Measurements from ENCODE around the gene PRKN.

The PRKN gene

DNA sequence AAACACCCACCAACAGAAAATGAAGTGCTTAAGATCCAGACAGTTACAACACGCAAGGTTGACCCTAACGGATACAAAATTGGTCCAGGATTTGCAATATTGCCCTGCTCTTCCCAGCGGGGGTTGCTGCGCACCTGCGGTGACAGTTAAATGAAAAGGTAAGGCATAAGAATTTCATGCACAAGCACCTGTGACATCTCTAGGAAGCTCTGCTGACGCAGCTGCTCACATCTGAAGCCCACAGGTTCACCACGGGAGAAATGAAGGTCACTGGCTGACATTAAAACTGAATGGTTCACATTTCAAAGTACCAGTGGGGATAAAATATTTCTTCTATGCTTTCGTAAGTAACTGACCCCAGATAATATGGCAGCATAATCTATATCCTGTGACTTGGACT, 764.4 kb downstream of the PRKN start:
- H3K36me3 ChIP-seq (ENCODE audit: control insufficient read depth in 1 of 2, insufficient read depth in 2 of 2, low read depth in 1 of 2, low read length in 2 of 2), result no peaks in the 10 kb centered on the region
- H3K4me1 ChIP-seq (ENCODE audit: control insufficient read depth, insufficient read depth, low read depth, low read length), result no peaks in the 10 kb centered on the region
- H2BK12ac ChIP-seq (ENCODE audit: low read length in 2 of 2), result no peak overlapping the region
- H3K79me1 ChIP-seq (replicated peaks; ENCODE audit: low read length, poor library complexity, severe bottlenecking), result no peaks in the 10 kb centered on the region
- no peak overlapping the region for H2AFZ ChIP-seq (ENCODE audit: low read depth, low read length)
- no peak overlapping the region for H3K18ac ChIP-seq (ENCODE audit: low read depth in 1 of 2, low read length in 2 of 2)
- H3K14ac ChIP-seq (ENCODE audit: low read length in 2 of 2), result no peak overlapping the region
- H2BK120ac ChIP-seq (ENCODE audit: low read depth, low read length), result no peak overlapping the region
- H3K9me3 ChIP-seq (ENCODE audit: control insufficient read depth, low read length), result no peaks in the 10 kb centered on the region
- H3K4ac ChIP-seq (ENCODE audit: low read depth in 1 of 2, low read length in 2 of 2), result no peak overlapping the region
- no peak overlapping the region for H3K27ac ChIP-seq (ENCODE audit: low read length, poor library complexity, severe bottlenecking)
- no peak for DNase-seq
- H3K4me3 ChIP-seq (ENCODE audit: insufficient read depth in 1 of 2, low read depth in 1 of 2, low read length in 2 of 2), result no peak overlapping the region
- H4K8ac ChIP-seq (ENCODE audit: low read length), result no peak overlapping the region
- no peak overlapping the region for H2BK15ac ChIP-seq (ENCODE audit: low read depth, poor library complexity, severe bottlenecking)
- no peak overlapping the region for H2AK5ac ChIP-seq (ENCODE audit: low read length, severe bottlenecking)
- H4K91ac ChIP-seq (ENCODE audit: low read length), result no peak overlapping the region
- no peak overlapping the region for H3K23ac ChIP-seq (ENCODE audit: low read length in 2 of 2)
- H3K4me2 ChIP-seq (ENCODE audit: low read length, poor library complexity, severe bottlenecking), result no peak overlapping the region
- H2BK5ac ChIP-seq (ENCODE audit: low read depth, low read length, poor library complexity, severe bottlenecking), result no peak overlapping the region
- no peaks in the 10 kb centered on the region for H3K27me3 ChIP-seq (ENCODE audit: control insufficient read depth in 1 of 2, insufficient read depth in 1 of 2, low read length in 2 of 2)
- 89% methylated on average over 8 of the region's 8 CpGs for WGBS
- H3K9ac ChIP-seq (ENCODE audit: low read length), result no peak overlapping the region

DNA sequence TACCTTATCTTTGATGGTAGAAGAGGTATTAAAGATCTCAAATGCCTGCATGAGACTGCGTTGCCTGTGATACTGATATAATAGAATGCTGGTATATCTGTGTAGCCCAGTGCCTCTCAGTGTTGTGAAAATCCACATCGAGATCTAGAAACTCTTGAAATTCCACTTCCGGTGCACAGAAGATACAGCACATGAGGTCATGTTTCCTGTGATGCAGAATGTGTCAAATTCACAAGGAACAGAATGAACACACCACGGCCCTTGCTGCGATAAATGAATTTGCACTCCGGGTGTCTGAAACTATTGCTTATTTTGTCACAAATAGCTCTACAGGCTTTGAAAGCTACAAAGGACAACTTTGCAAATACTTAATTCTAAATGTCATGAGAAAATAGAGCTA, 765.8 kb downstream of the PRKN start:
- no peak overlapping the region for H3K4me2 ChIP-seq (ENCODE audit: low read length, poor library complexity, severe bottlenecking)
- no peaks in the 10 kb centered on the region for H3K79me1 ChIP-seq (replicated peaks; ENCODE audit: low read length, poor library complexity, severe bottlenecking)
- H4K91ac ChIP-seq (ENCODE audit: low read length), result no peak overlapping the region
- no peak overlapping the region for H2BK120ac ChIP-seq (ENCODE audit: low read depth, low read length)
- no peaks in the 10 kb centered on the region for H3K9me3 ChIP-seq (ENCODE audit: control insufficient read depth, low read length)
- H3K14ac ChIP-seq (ENCODE audit: low read length in 2 of 2), result no peak overlapping the region
- H3K4me1 ChIP-seq (ENCODE audit: control insufficient read depth, insufficient read depth, low read depth, low read length), result no peaks in the 10 kb centered on the region
- H2BK5ac ChIP-seq (ENCODE audit: low read depth, low read length, poor library complexity, severe bottlenecking), result no peak overlapping the region
- no peak overlapping the region for H3K4me3 ChIP-seq (ENCODE audit: insufficient read depth in 1 of 2, low read depth in 1 of 2, low read length in 2 of 2)
- H2AFZ ChIP-seq (ENCODE audit: low read depth, low read length), result no peak overlapping the region
- no peaks in the 10 kb centered on the region for H3K27me3 ChIP-seq (ENCODE audit: control insufficient read depth in 1 of 2, insufficient read depth in 1 of 2, low read length in 2 of 2)
- WGBS, result 85% methylated on average over 6 of the region's 6 CpGs
- no peak overlapping the region for H3K23ac ChIP-seq (ENCODE audit: low read length in 2 of 2)
- no peak overlapping the region for H3K18ac ChIP-seq (ENCODE audit: low read depth in 1 of 2, low read length in 2 of 2)
- H2AK5ac ChIP-seq (ENCODE audit: low read length, severe bottlenecking), result no peak overlapping the region
- H3K36me3 ChIP-seq (ENCODE audit: control insufficient read depth in 1 of 2, insufficient read depth in 2 of 2, low read depth in 1 of 2, low read length in 2 of 2), result no peaks in the 10 kb centered on the region
- no peak overlapping the region for H2BK15ac ChIP-seq (ENCODE audit: low read depth, poor library complexity, severe bottlenecking)
- H2BK12ac ChIP-seq (ENCODE audit: low read length in 2 of 2), result no peak overlapping the region
- no peak overlapping the region for H3K27ac ChIP-seq (ENCODE audit: low read length, poor library complexity, severe bottlenecking)
- no peak for DNase-seq
- no peak overlapping the region for H4K8ac ChIP-seq (ENCODE audit: low read length)
- H3K4ac ChIP-seq (ENCODE audit: low read depth in 1 of 2, low read length in 2 of 2), result no peak overlapping the region
- H3K9ac ChIP-seq (ENCODE audit: low read length), result no peak overlapping the region

DNA sequence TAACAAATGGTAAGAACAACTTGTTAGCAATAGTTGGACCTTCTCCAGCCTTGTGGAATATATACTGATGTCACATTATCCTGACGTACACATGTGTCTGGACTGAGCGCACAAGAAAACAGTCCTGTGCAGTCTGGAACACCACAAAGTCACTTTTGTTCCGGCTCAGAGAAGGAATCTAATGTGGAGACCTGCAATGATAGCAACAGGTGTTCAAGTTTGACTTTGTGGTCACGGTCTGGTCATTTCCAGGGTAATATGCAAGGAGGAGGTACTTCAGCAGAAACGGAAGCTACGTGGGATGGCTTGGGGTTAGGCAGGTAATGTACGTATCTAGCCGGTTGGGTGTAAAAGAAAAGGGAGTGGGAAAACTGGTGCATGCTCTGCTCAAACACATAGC, 766.5 kb downstream of the PRKN start:
- Histone ChIP-seq H3K4me3 (ENCODE audit: insufficient read depth in 1 of 2, low read depth in 1 of 2, low read length in 2 of 2) (no peak overlapping the region), H3K14ac (ENCODE audit: low read length in 2 of 2) (no peak overlapping the region), H3K9me3 (ENCODE audit: control insufficient read depth, low read length) (no peaks in the 10 kb centered on the region), H3K4ac (ENCODE audit: low read depth in 1 of 2, low read length in 2 of 2) (no peak overlapping the region), H2AK5ac (ENCODE audit: low read length, severe bottlenecking) (no peak overlapping the region), H2BK15ac (ENCODE audit: low read depth, poor library complexity, severe bottlenecking) (no peak overlapping the region), H3K27ac (ENCODE audit: low read length, poor library complexity, severe bottlenecking) (no peak overlapping the region), H2BK12ac (ENCODE audit: low read length in 2 of 2) (no peak overlapping the region), H3K23ac (ENCODE audit: low read length in 2 of 2) (no peak overlapping the region), H3K18ac (ENCODE audit: low read depth in 1 of 2, low read length in 2 of 2) (no peak overlapping the region), H3K27me3 (ENCODE audit: control insufficient read depth in 1 of 2, insufficient read depth in 1 of 2, low read length in 2 of 2) (no peaks in the 10 kb centered on the region), H3K9ac (ENCODE audit: low read length) (no peak overlapping the region), H2BK5ac (ENCODE audit: low read depth, low read length, poor library complexity, severe bottlenecking) (no peak overlapping the region), H2AFZ (ENCODE audit: low read depth, low read length) (no peak overlapping the region), H3K79me1 (replicated peaks; ENCODE audit: low read length, poor library complexity, severe bottlenecking) (no peaks in the 10 kb centered on the region), H2BK120ac (ENCODE audit: low read depth, low read length) (no peak overlapping the region), H3K36me3 (ENCODE audit: control insufficient read depth in 1 of 2, insufficient read depth in 2 of 2, low read depth in 1 of 2, low read length in 2 of 2) (no peaks in the 10 kb centered on the region), H3K4me1 (ENCODE audit: control insufficient read depth, insufficient read depth, low read depth, low read length) (no peaks in the 10 kb centered on the region), H4K91ac (ENCODE audit: low read length) (no peak overlapping the region), H3K4me2 (ENCODE audit: low read length, poor library complexity, severe bottlenecking) (no peak overlapping the region), H4K8ac (ENCODE audit: low read length) (no peak overlapping the region)
- WGBS, result 86% methylated on average over 8 of the region's 8 CpGs
- DNase-seq, result no peak

DNA sequence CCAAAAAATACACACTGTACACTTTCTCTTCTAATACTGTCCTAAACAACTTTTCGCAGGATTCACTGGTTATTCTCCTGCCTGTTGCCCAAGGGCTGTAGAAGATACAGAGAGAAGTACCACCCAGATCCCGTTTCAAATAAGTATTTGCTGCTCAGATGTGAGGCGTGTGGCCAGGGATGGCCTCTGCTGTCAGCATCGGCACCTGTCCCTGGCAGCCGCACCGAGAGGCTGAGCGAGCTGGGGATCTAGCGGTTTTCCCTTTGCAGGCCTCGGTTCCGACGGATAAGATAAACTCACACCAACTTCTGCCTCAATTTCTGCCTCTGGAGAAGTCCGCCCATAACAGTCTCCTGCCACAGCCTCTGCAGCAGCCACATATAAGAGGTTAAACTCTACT, 768.5 kb downstream of the PRKN start:
- DNase-seq, result no peak
- H3K36me3 ChIP-seq (ENCODE audit: control insufficient read depth in 1 of 2, insufficient read depth in 2 of 2, low read depth in 1 of 2, low read length in 2 of 2), result no peaks in the 10 kb centered on the region
- 86% methylated on average over 12 of the region's 12 CpGs for WGBS
- H4K8ac ChIP-seq (ENCODE audit: low read length), result no peak overlapping the region
- no peak overlapping the region for H2BK12ac ChIP-seq (ENCODE audit: low read length in 2 of 2)
- H2AK5ac ChIP-seq (ENCODE audit: low read length, severe bottlenecking), result no peak overlapping the region
- H2BK5ac ChIP-seq (ENCODE audit: low read depth, low read length, poor library complexity, severe bottlenecking), result no peak overlapping the region
- no peaks in the 10 kb centered on the region for H3K9me3 ChIP-seq (ENCODE audit: control insufficient read depth, low read length)
- H3K4me2 ChIP-seq (ENCODE audit: low read length, poor library complexity, severe bottlenecking), result no peak overlapping the region
- H3K79me1 ChIP-seq (replicated peaks; ENCODE audit: low read length, poor library complexity, severe bottlenecking), result no peaks in the 10 kb centered on the region
- H3K4me3 ChIP-seq (ENCODE audit: insufficient read depth in 1 of 2, low read depth in 1 of 2, low read length in 2 of 2), result no peak overlapping the region
- H3K27me3 ChIP-seq (ENCODE audit: control insufficient read depth in 1 of 2, insufficient read depth in 1 of 2, low read length in 2 of 2), result no peaks in the 10 kb centered on the region
- no peak overlapping the region for H3K27ac ChIP-seq (ENCODE audit: low read length, poor library complexity, severe bottlenecking)
- H4K91ac ChIP-seq (ENCODE audit: low read length), result no peak overlapping the region
- no peak overlapping the region for H3K14ac ChIP-seq (ENCODE audit: low read length in 2 of 2)
- no peaks in the 10 kb centered on the region for H3K4me1 ChIP-seq (ENCODE audit: control insufficient read depth, insufficient read depth, low read depth, low read length)
- no peak overlapping the region for H2BK120ac ChIP-seq (ENCODE audit: low read depth, low read length)
- no peak overlapping the region for H3K18ac ChIP-seq (ENCODE audit: low read depth in 1 of 2, low read length in 2 of 2)
- H3K9ac ChIP-seq (ENCODE audit: low read length), result no peak overlapping the region
- H3K4ac ChIP-seq (ENCODE audit: low read depth in 1 of 2, low read length in 2 of 2), result no peak overlapping the region
- H2AFZ ChIP-seq (ENCODE audit: low read depth, low read length), result no peak overlapping the region
- no peak overlapping the region for H3K23ac ChIP-seq (ENCODE audit: low read length in 2 of 2)
- H2BK15ac ChIP-seq (ENCODE audit: low read depth, poor library complexity, severe bottlenecking), result no peak overlapping the region
